Measurements from ENCODE around the gene GPLD1. TPM values are rescaled to one million over a fixed set of nuclear protein-coding genes. Genes with fewer than 3 reads are reported as not detected.

The GPLD1 gene
- total and polyA plus RNA-seq, 4 donors: 15.5 to 62.0 (median 22.2) TPM

DNA sequence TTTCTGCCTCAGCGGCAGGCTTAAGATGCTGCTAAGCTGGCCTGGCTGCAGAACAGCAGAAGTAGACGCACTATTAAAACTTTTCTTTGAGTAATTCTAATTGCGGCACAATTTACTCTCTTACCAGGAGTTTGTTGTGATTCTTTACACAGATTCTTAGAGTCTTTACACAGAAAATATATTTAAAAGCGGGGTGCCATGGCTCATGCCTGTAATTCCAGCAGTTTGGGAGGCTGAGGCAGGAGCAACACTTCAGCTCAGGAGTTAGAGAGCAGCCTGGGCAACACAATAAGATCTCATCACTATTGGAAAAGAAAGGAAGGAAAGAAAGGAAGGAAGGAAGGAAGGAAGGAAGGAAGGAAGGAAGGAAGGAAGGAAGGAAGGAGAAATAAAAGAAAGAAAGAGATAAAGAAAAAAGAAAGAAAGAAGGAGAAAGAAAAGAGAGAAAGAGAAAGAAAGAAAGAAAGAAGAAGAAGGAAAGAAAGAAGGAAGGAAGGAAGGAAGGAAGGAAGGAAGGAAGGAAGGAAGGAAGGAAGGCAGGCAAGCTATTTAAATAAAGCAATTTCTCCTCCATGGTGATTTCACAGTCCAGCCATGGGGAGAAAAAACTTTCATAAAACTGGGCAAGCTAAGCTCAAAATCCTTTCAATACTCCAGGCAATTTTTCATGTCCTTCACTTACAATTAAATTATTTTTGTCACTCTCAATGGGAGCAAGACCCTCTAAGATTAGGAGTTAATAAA lies 107.7 kb downstream of the GPLD1 start:
- TF ChIP-seq FOXA2 (IDR thresholded peaks at IDR 0.05) (no peak), HNF4A (conservative IDR thresholded peaks at IDR 0.05) (no peak), ATF3 (IDR thresholded peaks at IDR 0.05) (no peak), ZBTB33 (IDR thresholded peaks at IDR 0.05) (no peak), SP1 (IDR thresholded peaks at IDR 0.05) (no peak), GABPA (IDR thresholded peaks at IDR 0.05 in 1 of 2, conservative IDR thresholded peaks at IDR 0.05 in 1 of 2) (no peak), YY1 (IDR thresholded peaks at IDR 0.05) (no peak), MAX (IDR thresholded peaks at IDR 0.05) (no peak), FOXA1 (IDR thresholded peaks at IDR 0.05) (no peak), NR2F2 (IDR thresholded peaks at IDR 0.05) (no peak), JUND (IDR thresholded peaks at IDR 0.05) (no peak), HNF4G (IDR thresholded peaks at IDR 0.05) (no peak), RXRA (IDR thresholded peaks at IDR 0.05) (no peak), TAF1 (conservative IDR thresholded peaks at IDR 0.05) (no peak), EGR1 (IDR thresholded peaks at IDR 0.05; ENCODE audit: low read depth in 2 of 2) (no peak), RAD21 (IDR thresholded peaks at IDR 0.05) (no peak)
- TF ChIP-seq, protein P1, sequence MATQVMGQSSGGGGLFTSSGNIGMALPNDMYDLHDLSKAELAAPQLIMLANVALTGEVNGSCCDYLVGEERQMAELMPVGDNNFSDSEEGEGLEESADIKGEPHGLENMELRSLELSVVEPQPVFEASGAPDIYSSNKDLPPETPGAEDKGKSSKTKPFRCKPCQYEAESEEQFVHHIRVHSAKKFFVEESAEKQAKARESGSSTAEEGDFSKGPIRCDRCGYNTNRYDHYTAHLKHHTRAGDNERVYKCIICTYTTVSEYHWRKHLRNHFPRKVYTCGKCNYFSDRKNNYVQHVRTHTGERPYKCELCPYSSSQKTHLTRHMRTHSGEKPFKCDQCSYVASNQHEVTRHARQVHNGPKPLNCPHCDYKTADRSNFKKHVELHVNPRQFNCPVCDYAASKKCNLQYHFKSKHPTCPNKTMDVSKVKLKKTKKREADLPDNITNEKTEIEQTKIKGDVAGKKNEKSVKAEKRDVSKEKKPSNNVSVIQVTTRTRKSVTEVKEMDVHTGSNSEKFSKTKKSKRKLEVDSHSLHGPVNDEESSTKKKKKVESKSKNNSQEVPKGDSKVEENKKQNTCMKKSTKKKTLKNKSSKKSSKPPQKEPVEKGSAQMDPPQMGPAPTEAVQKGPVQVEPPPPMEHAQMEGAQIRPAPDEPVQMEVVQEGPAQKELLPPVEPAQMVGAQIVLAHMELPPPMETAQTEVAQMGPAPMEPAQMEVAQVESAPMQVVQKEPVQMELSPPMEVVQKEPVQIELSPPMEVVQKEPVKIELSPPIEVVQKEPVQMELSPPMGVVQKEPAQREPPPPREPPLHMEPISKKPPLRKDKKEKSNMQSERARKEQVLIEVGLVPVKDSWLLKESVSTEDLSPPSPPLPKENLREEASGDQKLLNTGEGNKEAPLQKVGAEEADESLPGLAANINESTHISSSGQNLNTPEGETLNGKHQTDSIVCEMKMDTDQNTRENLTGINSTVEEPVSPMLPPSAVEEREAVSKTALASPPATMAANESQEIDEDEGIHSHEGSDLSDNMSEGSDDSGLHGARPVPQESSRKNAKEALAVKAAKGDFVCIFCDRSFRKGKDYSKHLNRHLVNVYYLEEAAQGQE (IDR thresholded peaks at IDR 0.05): no peak
- TF ChIP-seq, protein P2, sequence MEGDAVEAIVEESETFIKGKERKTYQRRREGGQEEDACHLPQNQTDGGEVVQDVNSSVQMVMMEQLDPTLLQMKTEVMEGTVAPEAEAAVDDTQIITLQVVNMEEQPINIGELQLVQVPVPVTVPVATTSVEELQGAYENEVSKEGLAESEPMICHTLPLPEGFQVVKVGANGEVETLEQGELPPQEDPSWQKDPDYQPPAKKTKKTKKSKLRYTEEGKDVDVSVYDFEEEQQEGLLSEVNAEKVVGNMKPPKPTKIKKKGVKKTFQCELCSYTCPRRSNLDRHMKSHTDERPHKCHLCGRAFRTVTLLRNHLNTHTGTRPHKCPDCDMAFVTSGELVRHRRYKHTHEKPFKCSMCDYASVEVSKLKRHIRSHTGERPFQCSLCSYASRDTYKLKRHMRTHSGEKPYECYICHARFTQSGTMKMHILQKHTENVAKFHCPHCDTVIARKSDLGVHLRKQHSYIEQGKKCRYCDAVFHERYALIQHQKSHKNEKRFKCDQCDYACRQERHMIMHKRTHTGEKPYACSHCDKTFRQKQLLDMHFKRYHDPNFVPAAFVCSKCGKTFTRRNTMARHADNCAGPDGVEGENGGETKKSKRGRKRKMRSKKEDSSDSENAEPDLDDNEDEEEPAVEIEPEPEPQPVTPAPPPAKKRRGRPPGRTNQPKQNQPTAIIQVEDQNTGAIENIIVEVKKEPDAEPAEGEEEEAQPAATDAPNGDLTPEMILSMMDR (IDR thresholded peaks at IDR 0.05; ENCODE audit: low read depth, low read length, missing input control): no peak
- 93% methylated on average over 4 of the region's 4 CpGs for WGBS
- no peak for DNase-seq (ENCODE audit: low spot score)
- Histone ChIP-seq H3K27me3 (ENCODE audit: control insufficient read depth in 4 of 4, insufficient read depth in 4 of 4, low read length in 3 of 4) (no peaks in the 10 kb centered on the region), H3K4me3 (ENCODE audit: low read depth in 1 of 3, low read length in 3 of 3) (no peak overlapping the region), H3K9ac (ENCODE audit: low read depth in 1 of 2, low read length in 2 of 2) (no peak overlapping the region), H3K36me3 (ENCODE audit: control insufficient read depth in 4 of 4, insufficient read depth in 3 of 4, low read depth in 1 of 4, low read length in 3 of 4) (no peaks in the 10 kb centered on the region), H3K27ac (ENCODE audit: low read depth in 1 of 2, low read length in 2 of 2) (no peak overlapping the region), H3K4me1 (ENCODE audit: control insufficient read depth in 4 of 4, insufficient read depth in 4 of 4, low read length in 3 of 4) (peaks cover 0 to 16% (median 11%) of the 10 kb centered on the region in 4 donors), H3K9me3 (ENCODE audit: control insufficient read depth in 4 of 4, low read length in 3 of 4) (no peaks in the 10 kb centered on the region)
